IPS-20b (cell line): ENCODE results near the gene ACP3.
"Not testable (repeated sequence)": the region's sequence is repeated elsewhere in the genome, so short reads cannot be mapped to it uniquely, and the experiment has no call there.

Experiments used
- H3K27ac ChIP-seq: one replicate; pipeline ENCODE4 v1.5.1; 2013; ENCODE audit warnings: low read length
- H3K27me3 ChIP-seq: 2 replicates; pipeline ENCODE4 v1.6.1; 2013; ENCODE audit warnings: mild to moderate bottlenecking, low read length, inconsistent platforms; ENCODE audit not compliant: insufficient read depth
- H3K36me3 ChIP-seq: 2 replicates; pipeline ENCODE4 v1.6.1; 2013; ENCODE audit warnings: low read depth, mild to moderate bottlenecking, inconsistent platforms, low read length, moderate library complexity; ENCODE audit not compliant: insufficient read depth
- H3K4me1 ChIP-seq: 2 replicates; pipeline ENCODE4 v1.6.1; 2013; ENCODE audit warnings: mild to moderate bottlenecking, control low read depth, inconsistent platforms, low read length, moderate library complexity; ENCODE audit not compliant: insufficient read depth
- H3K4me3 ChIP-seq: 2 replicates; pipeline ENCODE4 v1.5.1; 2013; ENCODE audit warnings: mild to moderate bottlenecking, low read length, inconsistent platforms
- H3K9ac ChIP-seq: 2 replicates; pipeline ENCODE4 v1.6.1; 2013; ENCODE audit warnings: low read depth, mild to moderate bottlenecking, inconsistent platforms, low read length, moderate library complexity
- H3K9me3 ChIP-seq: 2 replicates; pipeline ENCODE4 v1.6.1; 2013; ENCODE audit warnings: mild to moderate bottlenecking, low read depth, low read length, inconsistent platforms; ENCODE audit not compliant: insufficient read depth

ACP3 gene

GRCh38 chr3:132395126-132395525 lies 77.9 kb downstream of the ACP3 start:
- Histone ChIP-seq H3K9me3 (no peaks in the 10 kb centered on the region), H3K4me1 (peaks cover 6% of the 10 kb centered on the region), H3K36me3 (no peaks in the 10 kb centered on the region), H3K27me3 (no peaks in the 10 kb centered on the region), H3K9ac (no peak overlapping the region), H3K27ac (no peak overlapping the region), H3K4me3 (no peak overlapping the region)

DNA sequence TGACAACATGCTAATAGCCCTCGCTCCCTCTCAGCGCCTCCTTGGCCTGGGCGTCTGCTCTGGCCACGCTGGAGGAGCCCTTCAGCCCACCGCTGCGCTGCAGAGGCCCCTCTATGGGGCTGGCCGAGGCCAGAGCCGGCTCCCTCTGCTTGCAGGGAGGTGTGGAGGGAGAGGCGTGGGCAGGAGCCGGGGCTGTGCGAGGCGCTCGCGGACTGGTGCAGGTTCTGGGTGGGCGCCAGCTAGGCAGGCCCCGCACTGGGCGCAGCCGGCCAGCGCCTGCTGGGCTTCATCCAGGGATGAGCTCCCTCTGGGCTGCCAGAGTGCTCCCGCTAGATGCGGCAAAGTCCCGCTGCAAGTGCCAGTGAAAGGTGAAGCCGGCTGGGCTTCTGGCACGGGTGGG lies 79.0 kb downstream of the ACP3 start:
- H3K9me3 ChIP-seq: no peaks in the 10 kb centered on the region
- H3K4me3 ChIP-seq: no peak overlapping the region
- peaks cover 6% of the 10 kb centered on the region for H3K4me1 ChIP-seq
- H3K9ac ChIP-seq: no peak overlapping the region
- no peaks in the 10 kb centered on the region for H3K27me3 ChIP-seq
- no peaks in the 10 kb centered on the region for H3K36me3 ChIP-seq
- no peak overlapping the region for H3K27ac ChIP-seq

DNA sequence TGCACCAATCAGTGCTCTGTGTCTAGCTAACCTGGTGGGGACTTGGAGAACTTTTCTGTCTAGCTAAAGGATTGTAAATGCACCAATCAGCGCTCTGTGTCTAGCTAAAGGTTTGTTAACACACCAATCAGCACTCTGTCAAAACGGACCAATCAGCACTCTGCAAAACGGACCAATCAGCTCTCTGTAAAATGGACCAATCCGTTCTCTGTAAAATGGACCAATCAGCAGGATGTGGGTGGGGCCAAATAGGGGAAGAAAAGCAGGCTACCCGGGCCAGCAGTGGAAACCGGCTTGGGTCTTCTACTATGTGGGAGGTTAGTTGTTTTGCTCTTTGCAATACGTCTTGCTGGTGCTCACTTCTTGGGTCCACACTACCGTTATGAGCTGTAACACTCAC lies 79.6 kb downstream of the ACP3 start:
- not testable (repeated sequence) for H3K9me3 ChIP-seq, H3K27ac ChIP-seq, H3K27me3 ChIP-seq, H3K4me3 ChIP-seq, H3K36me3 ChIP-seq, H3K9ac ChIP-seq, H3K4me1 ChIP-seq

DNA sequence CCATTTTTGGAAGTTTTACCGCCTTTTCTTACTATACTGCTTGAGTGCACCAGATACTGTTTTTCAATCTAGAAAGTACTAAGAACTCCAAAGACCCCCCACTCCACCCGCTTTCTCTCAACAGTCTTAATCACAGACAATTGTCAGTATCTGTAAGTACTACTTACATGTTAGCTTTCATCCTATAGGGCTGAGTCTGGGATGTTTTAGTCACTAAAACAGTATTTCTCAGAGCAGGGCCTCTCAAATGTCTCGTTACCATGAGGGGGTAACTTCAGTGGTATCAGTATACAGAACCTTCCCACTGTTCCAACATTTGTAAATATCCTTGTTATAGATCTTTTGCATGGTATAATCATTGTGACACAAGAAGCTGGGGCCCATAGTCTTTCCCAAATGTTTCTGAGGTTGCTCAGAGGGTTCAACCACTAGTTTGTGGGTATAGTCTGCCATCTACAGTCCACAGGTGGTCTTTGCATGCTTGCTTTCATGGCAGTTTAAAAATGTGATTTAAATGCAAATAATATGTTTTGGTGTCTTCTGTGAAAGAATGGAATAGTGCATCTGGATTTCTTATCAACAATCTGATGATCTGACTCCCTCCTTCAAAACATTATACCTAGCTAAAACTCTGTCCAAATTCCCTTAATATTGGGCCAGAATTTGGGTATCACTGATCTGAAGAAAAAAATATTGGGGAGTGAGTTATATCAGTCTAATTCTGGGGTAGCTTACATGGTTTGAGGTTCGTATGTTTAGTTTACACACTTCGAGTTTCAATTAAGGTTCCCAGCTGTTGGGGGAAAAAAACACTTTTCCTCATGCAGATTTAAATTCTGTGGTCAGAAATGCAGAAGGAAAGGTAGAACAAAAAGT lies 82.1 kb downstream of the ACP3 start:
- Histone ChIP-seq H3K27ac (no peak overlapping the region), H3K9me3 (no peaks in the 10 kb centered on the region), H3K4me1 (peaks cover 6% of the 10 kb centered on the region), H3K9ac (no peak overlapping the region), H3K4me3 (no peak overlapping the region), H3K27me3 (no peaks in the 10 kb centered on the region), H3K36me3 (no peaks in the 10 kb centered on the region)

- Histone ChIP-seq H3K36me3 (no peaks in the 10 kb centered on the region), H3K9ac (no peak overlapping the region), H3K27ac (no peak overlapping the region)
Measured at GRCh38 chr3:132401255-132401654, 84.0 kb downstream of the ACP3 start.

DNA sequence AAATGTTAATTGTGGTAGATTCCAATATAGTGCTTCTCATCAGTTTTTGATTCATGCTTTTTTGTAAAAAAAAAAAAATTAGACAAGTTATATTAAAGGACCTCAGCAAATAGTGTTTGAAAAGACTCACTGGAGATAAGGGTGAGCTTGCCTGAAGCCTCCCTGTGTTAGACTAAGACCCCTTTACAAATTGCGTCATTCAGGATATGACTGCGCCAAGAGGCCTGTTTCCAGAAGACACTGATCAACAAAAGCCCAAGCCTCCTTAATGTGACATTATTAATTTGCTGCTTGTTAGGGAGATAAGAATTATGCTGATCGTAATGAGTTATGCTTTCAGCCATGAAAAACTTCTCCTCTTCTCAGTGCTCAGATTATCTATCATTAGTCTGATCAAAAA lies 87.1 kb downstream of the ACP3 start:
- Histone ChIP-seq H3K9ac (no peak overlapping the region), H3K4me1 (no peaks in the 10 kb centered on the region), H3K4me3 (no peak overlapping the region), H3K9me3 (no peaks in the 10 kb centered on the region), H3K27me3 (no peaks in the 10 kb centered on the region), H3K36me3 (no peaks in the 10 kb centered on the region), H3K27ac (no peak overlapping the region)

More at GRCh38 chr3:132401255-132401654, 84.0 kb downstream of the ACP3 start:
- H3K4me3 ChIP-seq: no peak overlapping the region
- H3K4me1 ChIP-seq: no peaks in the 10 kb centered on the region; the same call in 1 of the 2 replicates
- H3K27me3 ChIP-seq: no peaks in the 10 kb centered on the region
- H3K9me3 ChIP-seq: no peaks in the 10 kb centered on the region

DNA sequence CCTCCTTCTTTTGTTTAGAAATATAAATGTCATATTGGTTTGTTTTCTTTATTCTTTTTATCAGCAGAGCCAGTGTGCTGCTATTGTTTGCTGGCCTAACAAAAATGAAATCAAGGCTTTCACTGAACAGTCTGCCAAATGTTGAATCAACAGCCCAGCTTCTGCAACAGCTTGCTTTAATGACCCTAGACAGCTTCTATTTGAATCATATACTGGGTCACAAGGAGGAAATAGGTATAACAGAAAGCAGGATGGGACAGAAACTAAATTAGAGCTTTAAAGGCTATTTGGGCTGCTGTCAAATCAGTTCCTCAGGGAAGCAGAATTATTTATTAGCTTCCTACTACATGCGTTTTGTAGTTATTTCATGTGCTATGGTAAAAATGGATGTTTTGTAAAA lies 88.0 kb downstream of the ACP3 start:
- Histone ChIP-seq H3K27me3 (no peaks in the 10 kb centered on the region), H3K4me3 (no peak overlapping the region), H3K9ac (no peak overlapping the region), H3K4me1 (no peaks in the 10 kb centered on the region), H3K9me3 (no peaks in the 10 kb centered on the region), H3K27ac (no peak overlapping the region), H3K36me3 (no peaks in the 10 kb centered on the region)

GRCh38 chr3:132405609-132406299 lies 88.5 kb downstream of the ACP3 start:
- Histone ChIP-seq H3K36me3 (no peaks in the 10 kb centered on the region), H3K9me3 (no peaks in the 10 kb centered on the region), H3K9ac (no peak overlapping the region), H3K4me1 (no peaks in the 10 kb centered on the region), H3K27ac (no peak overlapping the region), H3K27me3 (no peaks in the 10 kb centered on the region), H3K4me3 (no peak overlapping the region)

GRCh38 chr3:132406587-132406986 lies 89.4 kb downstream of the ACP3 start:
- H3K36me3 ChIP-seq: no peaks in the 10 kb centered on the region
- H3K27me3 ChIP-seq: no peaks in the 10 kb centered on the region
- no peak overlapping the region for H3K4me3 ChIP-seq
- no peak overlapping the region for H3K9ac ChIP-seq
- no peak overlapping the region for H3K27ac ChIP-seq
- no peaks in the 10 kb centered on the region for H3K4me1 ChIP-seq
- H3K9me3 ChIP-seq: no peaks in the 10 kb centered on the region

GRCh38 chr3:132407025-132407424 lies 89.8 kb downstream of the ACP3 start:
- H3K36me3 ChIP-seq: no peaks in the 10 kb centered on the region
- no peak overlapping the region for H3K9ac ChIP-seq
- H3K27ac ChIP-seq: no peak overlapping the region
- H3K9me3 ChIP-seq: no peaks in the 10 kb centered on the region
- no peaks in the 10 kb centered on the region for H3K27me3 ChIP-seq
- H3K4me3 ChIP-seq: no peak overlapping the region
- no peaks in the 10 kb centered on the region for H3K4me1 ChIP-seq
